Activated T-helper 9 cell treated with anti-CD3 and anti-CD28 coated beads, Interleukin-2, amount 50 U/mL, for 16 hours (primary cell): ENCODE data around the gene ERCC1.

ENCODE experiments used
- DNase-seq: peaks from one replicate; pipeline ENCODE4 v3.0.0-alpha.2; 2020; ENCODE audit warnings: low read depth

ERCC1 gene

DNA sequence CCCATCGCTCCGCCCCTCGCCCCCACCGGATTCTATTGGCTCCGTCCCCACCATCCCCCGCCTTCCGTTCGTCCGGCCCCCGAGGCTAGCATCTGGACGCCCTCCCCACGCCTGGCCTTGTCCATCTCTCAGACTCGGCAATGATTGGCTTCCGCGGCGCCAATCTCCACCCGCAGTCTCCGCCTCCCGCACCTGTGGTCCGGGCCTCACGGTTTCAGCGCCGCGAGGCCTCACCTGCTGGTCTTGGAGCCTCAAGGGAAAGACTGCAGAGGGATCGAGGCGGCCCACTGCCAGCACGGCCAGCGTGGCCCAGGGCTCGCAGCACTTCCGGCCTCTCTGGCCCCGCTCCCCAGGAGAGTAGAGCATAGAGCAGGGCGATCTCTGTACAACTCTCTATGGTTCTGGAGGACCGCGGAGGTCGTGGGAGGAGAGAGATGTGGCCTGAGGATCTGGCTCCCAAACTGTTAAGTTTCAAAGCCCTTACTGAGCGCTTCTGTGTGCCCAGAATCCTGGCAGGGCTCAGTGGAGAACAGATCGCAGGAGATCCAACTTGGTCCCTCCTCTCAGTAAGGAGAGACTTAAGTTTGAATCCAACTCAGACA, at the start of gene ERCC1:
TSS of gene ERCC1 (minus strand) at position 329 of the 602 bp plus-strand sequence. CDS start 543 bp downstream, outside the sequence.
- DNase-seq = peak; percentile 39

- no peak for DNase-seq
Observed at GRCh38 chr19:45473367-45473681, 49.6 kb upstream of the ERCC1 start.

- DNase-seq = no peak
Observed at GRCh38 chr19:45472563-45473366, 49.0 kb upstream of the ERCC1 start.

GRCh38 chr19:45471931-45472562, 48.3 kb upstream of the ERCC1 start:
- no peak for DNase-seq

GRCh38 chr19:45471111-45471930, 47.6 kb upstream of the ERCC1 start:
- no peak for DNase-seq

DNA sequence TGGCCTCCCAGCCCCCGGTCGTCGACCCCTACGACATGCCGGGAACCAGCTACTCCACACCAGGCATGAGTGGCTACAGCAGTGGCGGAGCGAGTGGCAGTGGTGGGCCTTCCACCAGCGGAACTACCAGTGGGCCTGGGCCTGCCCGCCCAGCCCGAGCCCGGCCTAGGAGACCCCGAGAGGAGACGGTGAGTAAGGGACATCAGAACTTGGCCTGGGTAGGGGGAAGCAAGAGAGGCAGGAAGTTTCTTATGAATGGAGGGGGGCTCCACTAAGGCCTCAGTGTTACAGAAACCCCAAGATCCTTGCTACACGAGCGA, 47.0 kb upstream of the ERCC1 start:
- no peak for DNase-seq

DNA sequence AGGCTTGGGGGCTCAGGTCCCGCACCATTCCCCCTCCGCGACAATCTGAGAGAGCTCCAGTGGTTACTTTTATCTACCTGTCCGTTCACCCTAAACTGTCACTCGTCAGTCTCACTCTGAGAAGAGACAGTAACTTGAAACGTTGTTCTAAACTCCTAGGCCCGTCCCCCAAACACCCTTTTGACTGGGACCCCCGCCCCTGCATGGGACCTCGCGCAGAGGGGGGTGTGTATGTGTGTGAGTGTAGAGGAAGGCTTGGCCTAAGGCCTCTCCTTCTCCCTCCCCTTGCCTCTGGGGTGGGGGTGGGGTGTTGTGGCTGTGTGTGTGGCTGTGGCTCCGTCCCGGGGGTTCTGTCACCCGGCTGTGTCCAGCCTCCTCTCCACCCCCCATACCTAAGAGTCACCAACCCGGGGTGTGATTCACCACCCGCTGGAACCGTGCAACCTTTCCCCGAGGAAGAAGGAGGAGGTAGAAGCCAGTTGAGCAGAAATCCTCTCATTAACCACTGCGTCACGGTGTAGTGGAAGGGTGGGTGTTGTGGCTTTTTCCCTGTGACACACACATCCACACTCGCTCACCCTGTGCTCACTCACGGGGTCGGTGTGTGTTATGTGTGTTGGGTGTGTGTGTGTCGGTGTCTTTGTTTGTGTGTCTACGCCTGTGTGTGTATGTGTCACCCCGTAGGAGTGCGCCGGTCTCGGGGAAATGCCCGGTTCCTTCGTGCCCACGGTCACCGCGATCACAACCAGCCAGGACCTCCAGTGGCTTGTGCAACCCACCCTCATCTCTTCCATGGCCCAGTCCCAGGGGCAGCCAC, 46.4 kb upstream of the ERCC1 start:
- no peak for DNase-seq

DNA sequence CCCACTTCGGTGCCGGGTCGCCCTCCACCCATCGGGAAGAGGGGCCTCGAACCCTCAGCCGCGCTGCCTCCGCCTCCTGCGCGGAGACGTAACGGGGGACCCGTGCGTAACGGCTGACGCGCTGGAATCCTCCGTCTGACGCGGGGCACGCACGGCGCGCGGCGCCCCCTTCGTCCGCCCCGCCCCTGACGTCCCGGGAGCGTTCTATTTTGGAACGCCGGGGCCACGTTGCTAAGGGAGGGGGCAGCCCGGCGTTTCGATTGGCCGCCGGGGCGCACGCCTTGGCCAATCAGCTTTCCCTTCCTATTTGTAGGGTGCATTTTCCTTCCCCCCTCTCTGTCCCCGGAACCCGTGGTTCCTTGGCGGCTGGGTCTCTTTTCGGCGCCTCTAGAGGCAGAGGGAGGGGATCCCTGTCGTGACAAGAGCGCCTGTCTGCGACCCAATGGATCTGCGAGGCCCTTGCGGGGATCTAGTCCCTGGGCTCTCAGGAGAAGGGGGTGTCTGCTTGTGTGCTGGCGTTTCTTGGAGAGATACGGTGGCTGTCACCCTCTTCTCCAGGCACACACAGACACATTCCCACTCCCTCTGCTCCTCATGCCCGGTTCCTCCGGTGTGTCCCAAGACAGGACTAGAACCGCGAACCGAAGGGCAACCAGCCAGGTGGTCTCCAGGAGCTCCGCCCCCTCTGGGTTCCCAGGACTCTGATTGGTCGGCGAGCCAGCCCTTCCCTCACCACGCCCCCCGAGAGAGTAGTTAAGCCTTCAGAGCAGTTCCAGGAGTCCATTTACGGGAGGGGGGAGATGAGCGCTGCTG, 45.6 kb upstream of the ERCC1 start:
- peak; percentile 90 for DNase-seq

DNA sequence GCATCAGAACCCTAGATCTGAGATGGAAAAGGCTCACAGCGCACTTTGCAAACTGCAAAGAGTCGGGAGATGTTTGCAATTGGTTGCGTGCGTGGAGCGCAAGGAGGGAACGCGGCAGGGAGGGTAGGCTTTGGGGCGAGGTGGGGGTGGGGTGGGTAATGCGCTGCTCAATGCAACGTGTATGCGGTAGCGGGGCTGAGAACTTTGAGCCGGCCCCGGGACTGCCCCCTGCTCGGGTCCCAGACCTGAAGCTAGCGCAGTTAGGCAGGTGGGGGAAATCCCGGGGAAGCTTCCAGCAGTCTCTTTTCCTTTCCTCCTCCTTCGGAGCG, 45.0 kb upstream of the ERCC1 start:
- DNase-seq = no peak

- DNase-seq = no peak
Observed at GRCh38 chr19:45468159-45468651, 44.5 kb upstream of the ERCC1 start.

- DNase-seq = peak; percentile 92
Observed at GRCh38 chr19:45467456-45468158, 43.9 kb upstream of the ERCC1 start, which contains the start of gene FOSB. FOSB (plus strand) TSS chr19:45467996; CDS start chr19:45468587, 591 bp downstream.

DNA sequence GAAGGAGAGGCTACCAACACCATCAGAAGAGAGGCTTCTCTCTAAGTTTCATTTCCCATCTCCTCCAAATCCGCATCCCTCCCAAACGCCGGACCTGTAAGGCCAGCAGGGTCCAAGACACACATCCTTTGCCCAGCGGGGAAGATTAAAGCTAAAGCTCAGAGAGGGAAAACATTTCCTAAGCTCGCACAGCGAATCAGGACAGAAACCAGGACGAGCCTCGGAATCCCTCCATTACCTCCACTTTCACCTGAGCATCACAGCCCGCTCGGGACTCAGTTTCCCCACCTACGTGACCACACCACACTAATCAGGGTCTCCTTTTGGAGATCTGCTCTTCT, 43.4 kb upstream of the ERCC1 start:
- no peak for DNase-seq

DNA sequence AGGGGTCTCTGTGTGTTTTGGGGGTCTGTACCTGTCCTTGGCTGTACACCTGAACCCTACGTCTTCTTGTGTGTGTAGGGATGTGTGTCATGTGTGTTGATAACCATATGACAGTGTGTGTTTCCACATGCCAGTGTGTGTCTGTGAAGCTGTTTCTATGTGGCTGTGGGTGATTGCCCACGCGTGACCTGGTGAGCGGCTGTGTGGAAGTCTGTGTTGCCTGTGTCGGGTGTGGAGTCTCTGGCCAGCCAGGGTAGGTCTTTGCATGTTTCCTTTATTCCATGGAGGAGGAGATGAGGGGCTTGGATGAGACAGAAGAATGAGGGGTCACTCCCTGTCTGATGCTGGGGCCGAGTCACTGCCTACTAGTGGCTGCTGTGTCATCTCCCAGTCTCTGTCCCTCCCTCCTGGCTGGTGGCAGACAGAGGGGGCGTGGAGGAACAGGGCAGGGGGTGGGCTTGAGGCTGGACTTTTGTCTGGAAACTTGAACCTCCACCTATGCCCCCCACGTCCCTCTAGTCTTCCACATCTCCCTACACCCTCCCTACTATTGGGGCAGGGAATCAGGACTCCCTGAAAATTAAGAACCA, 41.2 kb upstream of the ERCC1 start:
- no peak for DNase-seq

- DNase-seq = no peak
Observed at GRCh38 chr19:45464274-45464673, 40.6 kb upstream of the ERCC1 start.

DNA sequence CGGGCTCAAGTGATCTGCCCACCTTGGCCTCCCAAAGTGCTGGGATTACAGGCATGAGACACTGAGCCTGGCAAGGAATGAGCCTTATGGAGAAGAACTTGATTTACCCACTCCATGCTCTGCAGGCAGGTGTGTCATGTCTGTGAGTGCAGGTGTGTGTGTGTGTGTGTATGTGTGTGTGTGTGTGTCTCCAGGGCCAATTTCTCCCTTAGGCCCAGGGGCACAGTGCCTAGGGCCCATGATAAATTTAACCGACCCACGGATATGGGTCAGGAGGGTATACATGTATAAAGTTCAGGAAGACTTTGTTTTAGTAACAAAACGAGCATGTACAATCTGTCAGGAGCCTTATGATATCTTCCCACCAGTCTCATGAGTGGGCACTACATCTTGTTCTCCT, 39.5 kb upstream of the ERCC1 start:
- no peak for DNase-seq

- no peak for DNase-seq
Observed at GRCh38 chr19:45462174-45462573, 38.5 kb upstream of the ERCC1 start.

- DNase-seq = no peak
Observed at GRCh38 chr19:45460807-45461347, 37.2 kb upstream of the ERCC1 start.

GRCh38 chr19:45457776-45458175, 34.1 kb upstream of the ERCC1 start:
- no peak for DNase-seq

- no peak for DNase-seq
Observed at GRCh38 chr19:45456500-45456815, 32.7 kb upstream of the ERCC1 start.
